ENCODE measurements around the gene CRYBG1.

DNA sequence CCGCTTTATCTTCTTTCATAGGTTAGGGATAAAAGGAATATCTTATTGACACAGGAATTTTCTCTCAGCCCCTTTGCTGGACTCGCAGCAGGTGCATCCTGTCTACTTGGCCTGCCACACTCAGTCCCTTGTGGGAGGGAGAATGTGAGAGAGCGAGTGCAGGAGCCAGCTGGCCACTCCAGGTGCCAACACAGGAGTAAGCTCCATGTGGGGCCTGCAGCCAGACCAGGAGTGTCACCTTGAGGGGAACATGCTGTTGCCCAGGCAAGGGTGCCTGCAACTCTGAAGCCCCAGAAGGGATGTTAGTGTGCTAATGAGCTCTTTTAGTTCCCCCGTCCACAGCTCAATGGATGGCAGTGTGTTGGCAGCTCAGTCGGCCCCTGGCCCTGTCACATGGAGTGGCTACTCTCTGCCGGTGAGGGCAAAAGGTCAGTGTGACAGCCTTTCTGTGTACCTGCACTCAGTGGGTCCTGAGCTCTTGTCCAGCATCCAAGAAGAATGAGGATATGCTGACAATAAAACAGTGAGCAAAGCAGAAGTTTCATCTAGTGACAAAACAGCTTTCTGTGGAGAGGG is 57.1 kb downstream of the CRYBG1 start:
- no peak for TF ChIP-seq CEBPB (IDR thresholded peaks at IDR 0.05; ENCODE audit: borderline replicate concordance, low read depth, low read length)
- no peak for TF ChIP-seq YY1 (IDR thresholded peaks at IDR 0.05; ENCODE audit: insufficient read depth, insufficient replicate concordance, low read depth, low read length)
- TF ChIP-seq POLR2A (IDR thresholded peaks at IDR 0.05; ENCODE audit: insufficient read depth in 1 of 2, low read depth in 2 of 2, low read length in 2 of 2): no peak
- TF ChIP-seq, protein P1, sequence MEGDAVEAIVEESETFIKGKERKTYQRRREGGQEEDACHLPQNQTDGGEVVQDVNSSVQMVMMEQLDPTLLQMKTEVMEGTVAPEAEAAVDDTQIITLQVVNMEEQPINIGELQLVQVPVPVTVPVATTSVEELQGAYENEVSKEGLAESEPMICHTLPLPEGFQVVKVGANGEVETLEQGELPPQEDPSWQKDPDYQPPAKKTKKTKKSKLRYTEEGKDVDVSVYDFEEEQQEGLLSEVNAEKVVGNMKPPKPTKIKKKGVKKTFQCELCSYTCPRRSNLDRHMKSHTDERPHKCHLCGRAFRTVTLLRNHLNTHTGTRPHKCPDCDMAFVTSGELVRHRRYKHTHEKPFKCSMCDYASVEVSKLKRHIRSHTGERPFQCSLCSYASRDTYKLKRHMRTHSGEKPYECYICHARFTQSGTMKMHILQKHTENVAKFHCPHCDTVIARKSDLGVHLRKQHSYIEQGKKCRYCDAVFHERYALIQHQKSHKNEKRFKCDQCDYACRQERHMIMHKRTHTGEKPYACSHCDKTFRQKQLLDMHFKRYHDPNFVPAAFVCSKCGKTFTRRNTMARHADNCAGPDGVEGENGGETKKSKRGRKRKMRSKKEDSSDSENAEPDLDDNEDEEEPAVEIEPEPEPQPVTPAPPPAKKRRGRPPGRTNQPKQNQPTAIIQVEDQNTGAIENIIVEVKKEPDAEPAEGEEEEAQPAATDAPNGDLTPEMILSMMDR (CRISPR knock-in tag; IDR thresholded peaks at IDR 0.05): no peak
- TF ChIP-seq RFXANK (CRISPR knock-in tag; IDR thresholded peaks at IDR 0.05): no peak
- no peak for TF ChIP-seq SRF (IDR thresholded peaks at IDR 0.05; ENCODE audit: low read depth, low read length)
- TF ChIP-seq NCOA2 (CRISPR knock-in tag; IDR thresholded peaks at IDR 0.05): no peak
- TF ChIP-seq, protein P2, sequence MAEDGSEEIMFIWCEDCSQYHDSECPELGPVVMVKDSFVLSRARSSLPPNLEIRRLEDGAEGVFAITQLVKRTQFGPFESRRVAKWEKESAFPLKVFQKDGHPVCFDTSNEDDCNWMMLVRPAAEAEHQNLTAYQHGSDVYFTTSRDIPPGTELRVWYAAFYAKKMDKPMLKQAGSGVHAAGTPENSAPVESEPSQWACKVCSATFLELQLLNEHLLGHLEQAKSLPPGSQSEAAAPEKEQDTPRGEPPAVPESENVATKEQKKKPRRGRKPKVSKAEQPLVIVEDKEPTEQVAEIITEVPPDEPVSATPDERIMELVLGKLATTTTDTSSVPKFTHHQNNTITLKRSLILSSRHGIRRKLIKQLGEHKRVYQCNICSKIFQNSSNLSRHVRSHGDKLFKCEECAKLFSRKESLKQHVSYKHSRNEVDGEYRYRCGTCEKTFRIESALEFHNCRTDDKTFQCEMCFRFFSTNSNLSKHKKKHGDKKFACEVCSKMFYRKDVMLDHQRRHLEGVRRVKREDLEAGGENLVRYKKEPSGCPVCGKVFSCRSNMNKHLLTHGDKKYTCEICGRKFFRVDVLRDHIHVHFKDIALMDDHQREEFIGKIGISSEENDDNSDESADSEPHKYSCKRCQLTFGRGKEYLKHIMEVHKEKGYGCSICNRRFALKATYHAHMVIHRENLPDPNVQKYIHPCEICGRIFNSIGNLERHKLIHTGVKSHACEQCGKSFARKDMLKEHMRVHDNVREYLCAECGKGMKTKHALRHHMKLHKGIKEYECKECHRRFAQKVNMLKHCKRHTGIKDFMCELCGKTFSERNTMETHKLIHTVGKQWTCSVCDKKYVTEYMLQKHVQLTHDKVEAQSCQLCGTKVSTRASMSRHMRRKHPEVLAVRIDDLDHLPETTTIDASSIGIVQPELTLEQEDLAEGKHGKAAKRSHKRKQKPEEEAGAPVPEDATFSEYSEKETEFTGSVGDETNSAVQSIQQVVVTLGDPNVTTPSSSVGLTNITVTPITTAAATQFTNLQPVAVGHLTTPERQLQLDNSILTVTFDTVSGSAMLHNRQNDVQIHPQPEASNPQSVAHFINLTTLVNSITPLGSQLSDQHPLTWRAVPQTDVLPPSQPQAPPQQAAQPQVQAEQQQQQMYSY (CRISPR knock-in tag; IDR thresholded peaks at IDR 0.05): no peak
- no peak for TF ChIP-seq GATAD2A (CRISPR knock-in tag; IDR thresholded peaks at IDR 0.05)
- TF ChIP-seq, protein P3, sequence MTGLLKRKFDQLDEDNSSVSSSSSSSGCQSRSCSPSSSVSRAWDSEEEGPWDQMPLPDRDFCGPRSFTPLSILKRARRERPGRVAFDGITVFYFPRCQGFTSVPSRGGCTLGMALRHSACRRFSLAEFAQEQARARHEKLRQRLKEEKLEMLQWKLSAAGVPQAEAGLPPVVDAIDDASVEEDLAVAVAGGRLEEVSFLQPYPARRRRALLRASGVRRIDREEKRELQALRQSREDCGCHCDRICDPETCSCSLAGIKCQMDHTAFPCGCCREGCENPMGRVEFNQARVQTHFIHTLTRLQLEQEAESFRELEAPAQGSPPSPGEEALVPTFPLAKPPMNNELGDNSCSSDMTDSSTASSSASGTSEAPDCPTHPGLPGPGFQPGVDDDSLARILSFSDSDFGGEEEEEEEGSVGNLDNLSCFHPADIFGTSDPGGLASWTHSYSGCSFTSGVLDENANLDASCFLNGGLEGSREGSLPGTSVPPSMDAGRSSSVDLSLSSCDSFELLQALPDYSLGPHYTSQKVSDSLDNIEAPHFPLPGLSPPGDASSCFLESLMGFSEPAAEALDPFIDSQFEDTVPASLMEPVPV (CRISPR knock-in tag; IDR thresholded peaks at IDR 0.05): no peak
- no peak for TF ChIP-seq ZNF660 (CRISPR knock-in tag; IDR thresholded peaks at IDR 0.05; ENCODE audit: borderline replicate concordance, low read depth)
- no peak for TF ChIP-seq NONO (IDR thresholded peaks at IDR 0.05)
- no peak for TF ChIP-seq NONO (CRISPR knock-in tag; conservative IDR thresholded peaks at IDR 0.05)
